GM19397 (cell line): ENCODE measurements around the gene RIC8A.

ENCODE experiments used
- ATAC-seq: cut with Tn5 transposase; IDR thresholded peaks from one replicate; pipeline ENCODE4 v1.9.1; 2021; ENCODE audit warnings: mild to moderate bottlenecking, moderate library complexity; ENCODE audit not compliant: unreplicated experiment

Gene RIC8A

GRCh38 chr11:240315-240714 lies 32.8 kb downstream of the RIC8A start:
- ATAC-seq = no peak

- no peak for ATAC-seq
These were observed 34.1 kb downstream of the RIC8A start for GRCh38 chr11:241634-242033.

GRCh38 chr11:244376-244775 lies 36.9 kb downstream of the RIC8A start:
- ATAC-seq = no peak

DNA sequence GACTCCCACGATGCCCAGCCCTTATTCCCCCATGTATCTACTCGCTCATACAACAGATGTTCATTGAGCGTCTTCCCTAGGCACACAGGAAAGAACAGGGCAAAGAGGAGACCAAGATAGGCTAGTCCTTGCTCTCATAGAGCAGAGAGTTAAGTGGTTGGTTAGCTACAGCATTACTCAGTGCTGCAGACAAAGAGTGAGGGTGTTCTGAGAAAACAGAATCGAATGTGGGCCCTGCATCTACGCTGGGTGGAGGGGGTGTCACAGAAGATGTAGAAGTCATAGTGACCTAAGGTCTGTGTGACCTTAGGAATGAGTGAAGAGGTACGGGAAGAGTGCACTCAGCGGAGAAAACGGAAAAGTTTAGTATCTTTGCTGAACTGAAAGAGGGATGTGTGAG lies 41.6 kb downstream of the RIC8A start:
- ATAC-seq = no peak

- ATAC-seq = no peak
These were observed 42.8 kb downstream of the RIC8A start for GRCh38 chr11:250274-250673.

DNA sequence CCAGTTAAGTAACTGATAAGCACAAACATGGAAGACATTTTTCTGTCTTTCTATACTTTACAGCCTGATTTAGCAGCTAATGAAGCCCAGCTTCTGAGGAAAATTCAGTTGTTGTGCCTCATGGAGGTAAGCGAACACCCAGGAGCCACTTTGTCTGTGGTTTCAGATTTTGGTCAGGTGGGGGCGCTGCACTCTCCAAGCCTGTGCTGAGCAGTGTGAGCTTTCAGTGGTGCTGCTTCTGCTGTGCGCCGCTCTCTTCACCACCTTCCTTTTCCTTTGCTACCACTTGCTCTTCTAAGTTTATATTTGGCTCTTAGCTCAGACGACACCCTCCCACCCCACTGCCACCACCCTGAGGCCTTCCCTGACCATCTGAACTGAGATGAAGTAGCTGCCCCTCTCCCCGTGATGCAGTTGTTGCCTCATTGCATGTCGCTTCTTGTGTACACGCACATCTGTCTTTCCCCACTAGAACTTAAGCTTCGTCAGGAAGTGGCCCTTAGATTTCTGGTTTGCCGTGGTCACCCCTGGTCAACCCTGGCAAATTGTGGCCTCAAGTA lies 43.3 kb downstream of the RIC8A start:
- ATAC-seq = no peak

- ATAC-seq = no peak
These were observed 44.0 kb downstream of the RIC8A start for GRCh38 chr11:251550-251949.

GRCh38 chr11:252666-253065 lies 45.2 kb downstream of the RIC8A start:
- ATAC-seq = no peak

DNA sequence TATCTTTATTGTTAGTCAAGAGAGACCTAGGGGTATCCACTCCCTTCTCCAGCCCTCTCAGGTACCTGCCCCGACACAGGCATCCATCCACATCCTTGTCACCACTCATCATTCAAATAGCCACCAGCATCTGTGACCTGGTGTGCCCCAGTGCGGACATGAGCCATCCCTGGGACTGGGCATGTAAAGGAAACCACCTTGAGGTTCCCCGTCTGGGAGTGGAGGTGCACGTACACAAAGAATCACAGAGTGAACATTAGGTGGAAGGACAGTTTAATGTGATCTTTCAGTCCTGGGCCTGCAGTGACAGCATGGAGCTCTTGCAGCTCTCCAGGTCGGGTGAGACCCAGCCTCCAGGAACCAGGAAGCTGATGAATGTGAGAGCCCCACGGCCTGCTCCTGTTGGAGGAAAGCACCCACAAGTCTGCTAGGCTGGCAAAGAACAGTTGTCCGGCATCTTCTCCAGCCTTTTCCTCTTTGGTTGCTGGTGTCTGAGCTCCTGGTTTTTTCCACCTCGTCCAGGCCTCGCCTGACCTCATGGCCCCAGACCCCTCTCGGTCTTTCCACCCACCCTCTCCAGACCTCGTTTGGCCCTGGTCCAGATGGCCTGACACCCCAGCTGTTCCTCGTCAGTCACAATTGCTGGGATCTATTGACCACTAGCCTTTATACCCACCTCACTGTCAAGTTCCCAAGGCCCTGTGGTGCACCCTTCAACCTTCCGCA lies 45.8 kb downstream of the RIC8A start:
- ATAC-seq = no peak

GRCh38 chr11:253886-254270 lies 46.4 kb downstream of the RIC8A start:
- ATAC-seq = no peak

DNA sequence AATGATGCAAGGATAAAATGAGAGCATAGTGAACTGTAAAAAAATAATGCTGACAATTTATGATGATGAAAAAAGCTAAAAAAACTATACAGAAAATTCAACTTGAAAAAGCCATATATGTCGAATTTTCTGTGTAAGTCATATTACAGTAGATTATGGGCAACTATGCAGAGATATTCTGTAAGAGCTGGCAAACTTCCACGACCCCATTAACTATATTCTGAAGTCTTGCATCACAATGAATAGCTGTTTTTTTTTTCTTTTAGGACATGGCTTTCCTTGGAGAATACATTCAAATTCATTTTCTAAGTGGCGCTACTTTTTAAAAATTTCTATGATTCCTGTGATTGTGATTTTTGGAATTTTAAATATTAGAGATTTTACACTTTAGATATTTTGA lies 47.7 kb downstream of the RIC8A start:
- no peak for ATAC-seq

DNA sequence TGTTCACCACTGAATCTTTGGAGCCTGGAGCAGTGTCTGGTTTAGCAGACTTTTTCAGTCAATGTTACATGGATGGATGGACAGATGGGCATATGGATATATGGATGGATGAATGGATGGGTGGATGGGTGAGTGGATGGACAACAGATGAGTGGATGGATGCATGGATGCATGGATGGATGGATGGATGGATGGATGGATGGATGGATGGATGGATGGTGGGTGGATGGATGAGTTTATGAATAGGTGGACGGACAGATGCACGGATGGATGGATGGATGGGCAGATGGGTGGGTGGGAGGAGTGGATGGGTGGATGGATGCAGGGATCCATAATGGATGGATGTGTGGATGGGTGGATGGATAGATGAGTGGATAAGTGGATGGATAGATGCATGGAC lies 48.3 kb downstream of the RIC8A start:
- ATAC-seq = no peak

GRCh38 chr11:256952-257737 lies 49.6 kb downstream of the RIC8A start:
- ATAC-seq = no peak

DNA sequence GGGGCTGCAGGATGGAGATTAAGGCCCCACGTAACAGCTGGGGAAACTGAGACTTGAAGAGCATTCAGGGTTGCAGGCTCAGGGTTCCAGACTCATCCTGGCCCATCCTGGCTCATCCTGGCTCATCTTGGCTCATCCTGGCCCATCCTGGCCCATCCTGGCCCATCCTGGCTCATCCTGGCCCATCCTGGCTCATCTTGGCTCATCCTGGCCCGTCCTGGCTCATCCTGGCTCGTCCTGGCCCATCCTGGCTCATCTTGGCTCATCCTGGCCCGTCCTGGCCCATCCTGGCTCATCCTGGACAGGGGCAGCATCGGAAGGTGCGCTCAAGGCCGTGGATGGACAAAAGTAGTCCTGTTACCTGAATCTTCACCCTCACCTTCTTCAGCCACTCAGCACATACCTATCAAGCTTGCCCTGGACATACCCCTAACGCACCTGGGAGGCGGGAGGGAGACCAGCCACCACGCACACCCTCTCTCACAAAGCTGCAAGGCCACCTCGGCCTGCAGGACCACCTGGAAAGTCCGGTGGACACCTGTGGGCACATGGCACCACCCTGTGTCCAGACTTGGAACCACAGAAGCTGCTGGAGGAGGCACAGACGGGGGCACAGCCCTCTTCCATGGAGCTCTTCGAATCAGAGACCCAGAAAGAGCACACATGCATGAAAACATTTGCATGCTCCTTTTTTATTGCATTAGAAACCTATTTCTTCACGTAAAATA lies 50.4 kb downstream of the RIC8A start:
- no peak for ATAC-seq

GRCh38 chr11:259413-259812 lies 51.9 kb downstream of the RIC8A start:
- ATAC-seq = no peak

DNA sequence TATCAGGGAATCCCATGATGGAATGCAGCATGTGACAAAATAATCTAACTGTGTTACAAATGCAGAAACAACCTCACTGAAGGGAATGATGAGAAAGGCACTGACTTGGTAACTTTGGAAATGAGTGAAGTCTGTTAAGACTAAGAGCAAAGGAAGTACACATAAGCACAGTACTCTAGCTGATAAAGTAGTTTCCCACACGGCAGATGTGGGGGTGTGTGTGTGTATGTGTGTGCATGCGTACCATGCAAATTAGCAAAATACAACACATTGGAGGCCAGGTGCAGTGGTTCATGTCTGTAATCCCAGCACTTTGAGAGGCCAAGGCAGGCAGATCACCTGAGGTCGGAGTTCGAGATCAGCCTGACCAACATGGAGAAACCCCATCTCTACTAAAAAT lies 54.1 kb downstream of the RIC8A start:
- ATAC-seq = no peak
